ENCODE results near the gene FOXK1.

FOXK1 gene

DNA sequence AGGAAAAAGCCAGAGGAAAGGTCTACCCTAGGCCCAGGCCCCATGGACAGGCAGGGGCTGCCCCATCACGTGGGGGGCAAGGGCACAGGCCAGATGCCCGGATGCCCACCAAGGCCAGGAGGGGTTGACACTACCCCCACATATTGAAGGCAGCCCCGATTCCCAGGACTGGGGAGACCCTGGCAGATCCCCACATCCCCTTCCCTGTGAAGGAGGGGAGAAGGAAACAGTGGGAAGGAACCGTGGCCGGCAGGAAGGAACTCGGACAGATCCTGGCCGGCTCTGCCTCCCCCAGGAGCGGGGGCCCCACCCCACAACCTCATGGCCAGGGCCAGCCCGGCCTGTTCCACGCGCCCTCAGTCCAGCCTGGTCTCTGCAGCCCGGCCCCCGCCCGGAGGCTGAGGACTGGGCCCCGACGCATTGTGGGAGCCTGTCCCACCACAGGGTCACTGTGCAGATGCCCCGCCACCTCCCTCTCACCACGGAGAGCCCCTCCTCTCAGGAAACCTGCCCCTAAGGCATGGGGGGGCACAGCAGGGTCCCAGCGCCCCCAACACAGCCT is 138.4 kb downstream of the FOXK1 start:
- Mint-ChIP-seq H3K4me3 (no peak overlapping the region), H3K27ac (no peak overlapping the region), H3K36me3 (ENCODE audit: low read depth) (peaks cover 4% of the 10 kb centered on the region), H3K27me3 (ENCODE audit: low read depth, poor library complexity) (no peaks in the 10 kb centered on the region), H3K4me1 (peaks cover 24% of the 10 kb centered on the region), H3K9me3 (no peaks in the 10 kb centered on the region)
- TF ChIP-seq CTCF (IDR thresholded peaks at IDR 0.05), result no peak
- no peak for DNase-seq
